Fibroblast of skin of scalp (primary cell): ENCODE measurements around the gene CAV1. TPM values are rescaled to one million over a fixed set of nuclear protein-coding genes. Genes with fewer than 3 reads are reported as not detected.
A peak's percentile ranks its signal among the peaks of the same experiment; 100 is the strongest.
"Not testable (repeated sequence)": the region's sequence is repeated elsewhere in the genome, so short reads cannot be mapped to it uniquely, and the experiment has no call there.

Experiments used
- DNase-seq: peaks from one replicate; pipeline ENCODE4 v3.0.0-alpha.2; 2013
- polyA plus RNA-seq, 2 experiments: library from polyadenylated mRNA; unstranded; fragments of 120-200 nt; gene quantifications; one replicate each; pipeline ENCODE4 v1.2.1, GENCODE V29; 2013; ENCODE audit not compliant: insufficient read length in 2 of 2

Gene CAV1, protein sequence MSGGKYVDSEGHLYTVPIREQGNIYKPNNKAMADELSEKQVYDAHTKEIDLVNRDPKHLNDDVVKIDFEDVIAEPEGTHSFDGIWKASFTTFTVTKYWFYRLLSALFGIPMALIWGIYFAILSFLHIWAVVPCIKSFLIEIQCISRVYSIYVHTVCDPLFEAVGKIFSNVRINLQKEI
- polyA plus RNA-seq (2013, experiment 1 of 2; ENCODE audit: insufficient read length), result 592 TPM
- polyA plus RNA-seq (2013, experiment 2 of 2; ENCODE audit: insufficient read length), result 618 TPM

GRCh38 chr7:116524609-116525297, at the start of gene CAV1:
TSS of gene CAV1 (plus strand) at chr7:116525036. CDS start at chr7:116525063, 27 bp downstream.
- DNase-seq, result peak; percentile 98

GRCh38 chr7:116477625-116478024, 47.2 kb upstream of the CAV1 start:
- DNase-seq, result no peak

GRCh38 chr7:116478834-116479233, 46.0 kb upstream of the CAV1 start:
- DNase-seq, result no peak

DNA sequence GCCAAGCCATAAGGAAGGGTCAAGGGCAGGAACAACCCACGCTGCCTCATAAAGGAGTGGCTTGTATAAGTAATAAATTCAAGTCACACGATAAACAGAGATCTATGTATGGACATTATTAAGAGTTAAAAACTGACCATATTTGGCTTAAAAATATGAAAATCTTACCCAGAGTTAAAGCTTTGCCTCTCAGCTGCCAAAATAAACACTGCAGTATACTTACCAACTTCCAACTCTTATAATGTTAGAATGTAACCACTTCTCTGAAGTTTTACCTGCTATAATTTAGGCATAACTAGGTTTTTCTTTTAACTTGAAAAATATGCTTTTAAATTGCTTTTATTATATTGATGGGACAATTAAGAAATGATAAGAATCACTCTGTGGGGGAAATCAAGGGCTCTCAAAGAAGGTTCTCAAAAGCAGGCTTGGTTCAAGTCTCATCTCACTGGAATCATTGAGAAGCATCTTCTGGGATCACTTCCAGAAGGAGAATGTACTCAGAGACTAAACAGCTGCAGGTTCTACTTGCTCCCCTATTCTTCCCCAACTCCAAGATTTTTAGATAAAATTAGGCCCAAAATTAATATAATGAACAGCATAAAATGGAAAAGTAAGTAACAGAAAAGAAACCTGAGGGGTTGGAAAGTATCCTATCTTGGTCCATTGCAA, 41.4 kb upstream of the CAV1 start:
- DNase-seq, result peak; percentile 48

DNA sequence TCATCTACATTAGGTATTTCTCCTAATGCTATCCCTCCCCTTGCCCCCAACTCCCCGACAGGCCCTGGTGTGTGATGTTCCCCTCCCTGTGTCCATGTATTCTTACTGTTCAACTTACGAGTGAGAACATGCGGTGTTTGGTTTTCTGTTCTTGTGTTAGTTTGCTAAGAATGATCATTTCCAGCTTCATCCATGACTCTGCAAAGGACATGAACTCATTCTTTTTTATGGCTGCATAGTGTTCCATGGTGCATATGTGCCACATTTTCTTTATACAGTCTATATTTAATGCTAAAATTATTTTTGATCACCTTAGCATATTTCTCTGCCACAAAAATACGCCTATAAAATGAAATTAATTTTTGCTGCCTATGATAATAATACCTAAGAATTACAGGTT, 40.4 kb upstream of the CAV1 start:
- not testable (repeated sequence) for DNase-seq

- DNase-seq, result no peak
Observed at GRCh38 chr7:116487907-116488521, 36.8 kb upstream of the CAV1 start.

DNA sequence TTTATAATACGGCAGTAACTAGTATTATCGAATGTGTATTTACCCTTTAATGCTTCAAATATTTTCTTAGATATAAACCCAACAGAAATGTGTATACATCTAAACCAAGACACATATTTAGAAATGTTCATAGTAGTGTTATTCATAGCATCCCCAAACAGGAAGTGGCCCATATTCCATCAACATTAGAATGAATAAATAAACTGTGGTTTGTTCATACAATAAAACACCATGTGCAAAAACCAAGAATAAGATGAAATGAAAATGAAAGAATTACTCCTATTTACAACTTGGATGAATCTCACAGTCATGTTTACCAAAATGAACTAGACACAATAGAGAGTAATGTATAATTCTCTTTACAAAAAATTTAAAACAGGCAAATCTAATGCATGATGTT, 34.5 kb upstream of the CAV1 start:
- no peak for DNase-seq

GRCh38 chr7:116491887-116492653, 32.8 kb upstream of the CAV1 start:
- no peak for DNase-seq

- DNase-seq, result peak; percentile 19
Observed at GRCh38 chr7:116492654-116493109, 32.2 kb upstream of the CAV1 start.

DNA sequence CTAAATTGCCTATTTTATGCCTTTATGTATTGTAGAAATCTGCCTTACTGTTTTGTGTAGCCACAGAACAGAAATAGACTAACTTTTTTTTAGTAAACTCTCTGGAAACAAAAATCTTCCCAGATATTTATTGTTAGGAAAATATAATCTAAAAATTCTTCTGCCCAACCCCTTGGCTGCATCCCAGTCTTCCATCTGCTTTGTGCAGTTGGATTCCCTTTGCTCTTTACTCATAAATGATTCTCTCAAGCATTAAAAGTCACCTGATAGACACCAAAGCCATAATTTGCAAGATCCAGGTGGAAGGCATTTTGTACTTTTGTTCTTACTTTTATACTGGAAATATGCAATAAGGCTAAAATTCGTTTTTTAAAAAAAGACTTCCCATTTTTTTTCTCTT, 31.4 kb upstream of the CAV1 start:
- no peak for DNase-seq

DNA sequence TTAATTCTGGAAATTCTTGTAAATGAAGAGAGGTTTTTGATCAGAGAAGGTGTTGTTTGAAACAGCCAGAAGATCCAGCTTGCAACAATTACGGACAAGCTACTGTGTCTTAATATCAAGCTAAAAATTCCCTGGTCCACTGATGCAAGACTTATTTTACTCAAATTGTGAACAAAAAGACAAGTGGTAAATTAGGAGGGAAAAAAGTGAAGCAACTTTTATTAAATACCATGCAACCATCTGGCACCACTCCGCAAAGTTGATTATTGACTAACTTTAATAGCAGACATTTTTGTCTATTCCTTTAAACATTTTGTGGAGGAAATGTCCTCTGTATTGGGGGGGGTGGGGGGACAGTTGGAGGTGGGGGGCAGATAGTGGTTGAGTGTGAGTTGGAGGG, 30.4 kb upstream of the CAV1 start:
- no peak for DNase-seq

GRCh38 chr7:116495736-116496135, 29.1 kb upstream of the CAV1 start:
- DNase-seq, result no peak

- no peak for DNase-seq
Observed at GRCh38 chr7:116496653-116497052, 28.2 kb upstream of the CAV1 start.

DNA sequence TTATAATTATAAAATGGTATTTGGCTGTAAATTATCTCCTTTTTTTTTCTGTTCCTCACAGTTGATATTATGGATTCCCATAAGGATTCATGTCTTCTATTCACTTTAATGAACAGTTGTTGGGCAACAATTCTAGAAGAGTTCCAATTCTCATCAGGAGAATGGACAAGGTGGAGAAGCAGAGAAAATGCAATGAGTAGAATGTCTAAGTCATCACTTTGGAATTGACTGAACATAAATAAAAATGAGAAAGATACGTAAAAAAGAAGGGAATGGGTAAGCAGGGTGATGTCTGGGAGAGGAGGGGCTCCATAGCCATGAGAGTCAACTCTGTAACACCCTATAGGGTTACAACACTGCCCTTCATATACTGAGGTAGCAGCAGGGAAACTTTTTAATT, 27.1 kb upstream of the CAV1 start:
- no peak for DNase-seq

GRCh38 chr7:116499168-116500077, 25.4 kb upstream of the CAV1 start, which contains the start of gene CAV2:
TSS of gene CAV2 (plus strand) at chr7:116499738. CDS start at chr7:116499782, 44 bp downstream.
- DNase-seq, result peak; percentile 80

- peak; percentile 46 for DNase-seq
Observed at GRCh38 chr7:116500078-116500853, 24.6 kb upstream of the CAV1 start.

- no peak for DNase-seq
Observed at GRCh38 chr7:116501425-116502167, 23.2 kb upstream of the CAV1 start.

- DNase-seq, result no peak
Observed at GRCh38 chr7:116502201-116503096, 22.4 kb upstream of the CAV1 start.
